ENCODE results near the gene IL19.
"Not testable (repeated sequence)": the region's sequence is repeated elsewhere in the genome, so short reads cannot be mapped to it uniquely, and the experiment has no call there.

IL19 gene

GRCh38 chr1:206776229-206776628, 5.7 kb downstream of the IL19 start:
- DNase-seq (ENCODE audit: low read depth): no peak

- DNase-seq (ENCODE audit: low read depth): no peak
Measured at GRCh38 chr1:206778031-206778430, 7.5 kb downstream of the IL19 start.

GRCh38 chr1:206778911-206779310, 8.3 kb downstream of the IL19 start:
- DNase-seq (ENCODE audit: low read depth): not testable (repeated sequence)

GRCh38 chr1:206779638-206780037, 9.1 kb downstream of the IL19 start:
- no peak for DNase-seq (ENCODE audit: low read depth)

GRCh38 chr1:206782448-206782847, 11.9 kb downstream of the IL19 start:
- DNase-seq (ENCODE audit: low read depth): no peak

- DNase-seq (ENCODE audit: low read depth): no peak
Measured at GRCh38 chr1:206783506-206783905, 12.9 kb downstream of the IL19 start.

- no peak for DNase-seq (ENCODE audit: low read depth)
Measured at GRCh38 chr1:206784471-206784903, 13.9 kb downstream of the IL19 start.

GRCh38 chr1:206785182-206785765, 14.7 kb downstream of the IL19 start:
- no peak for DNase-seq (ENCODE audit: low read depth)

GRCh38 chr1:206786212-206786886, 15.8 kb downstream of the IL19 start:
- no peak for DNase-seq (ENCODE audit: low read depth)

GRCh38 chr1:206787891-206788290, 17.3 kb downstream of the IL19 start:
- DNase-seq (ENCODE audit: low read depth): no peak

GRCh38 chr1:206788487-206789050, 18.0 kb downstream of the IL19 start:
- DNase-seq (ENCODE audit: low read depth): no peak

- DNase-seq (ENCODE audit: low read depth): no peak
Measured at GRCh38 chr1:206790502-206791250, 20.1 kb downstream of the IL19 start.

- DNase-seq (ENCODE audit: low read depth): no peak
Measured at GRCh38 chr1:206792939-206793607, 22.5 kb downstream of the IL19 start.

GRCh38 chr1:206793620-206794019, 23.0 kb downstream of the IL19 start:
- no peak for DNase-seq (ENCODE audit: low read depth)

GRCh38 chr1:206794294-206794908, 23.8 kb downstream of the IL19 start:
- no peak for DNase-seq (ENCODE audit: low read depth)

- no peak for DNase-seq (ENCODE audit: low read depth)
Measured at GRCh38 chr1:206796116-206796515, 25.5 kb downstream of the IL19 start.

GRCh38 chr1:206796981-206797402, 26.4 kb downstream of the IL19 start:
- no peak for DNase-seq (ENCODE audit: low read depth)

- no peak for DNase-seq (ENCODE audit: low read depth)
Measured at GRCh38 chr1:206797534-206798383, 27.2 kb downstream of the IL19 start.

GRCh38 chr1:206798384-206798996, 27.9 kb downstream of the IL19 start:
- DNase-seq (ENCODE audit: low read depth): no peak

GRCh38 chr1:206799311-206799710, 28.7 kb downstream of the IL19 start:
- no peak for DNase-seq (ENCODE audit: low read depth)
